Adrenal gland (tissue), 12 donors: ENCODE measurements around the gene MYMK. TPM values are rescaled to one million over a fixed set of nuclear protein-coding genes. Genes with fewer than 3 reads are reported as not detected.

Experiments used
- DNase-seq, 7 donors: peaks; one replicate each; pipeline ENCODE4 v3.0.0-alpha.2; 2019 to 2020
- H3K27ac ChIP-seq, 5 donors: fragments of 200-600 bp; sonication (generic) in 4 of 5; 1 replicate in 3 of 5; 2 replicates in 2 of 5; pipeline versions ENCODE4 v1.5.1 to v1.8.0; 2016 to 2020; ENCODE audit warnings: mild to moderate bottlenecking in 1 of 5
- H3K27me3 ChIP-seq: fragments of 200-600 bp; 2 replicates; pipeline ENCODE4 v1.8.0; 2021
- H3K36me3 ChIP-seq, 2 donors: fragments of 200-600 bp; replicated peaks in 1 of 2; 1 replicate in 1 of 2; 2 replicates in 1 of 2; pipeline versions ENCODE4 v1.5.1 to v1.8.0; 2018 to 2022
- H3K4me1 ChIP-seq, 2 donors: fragments of 200-600 bp; replicated peaks in 1 of 2; 1 replicate in 1 of 2; 2 replicates in 1 of 2; pipeline versions ENCODE4 v1.5.1 to v1.8.0; 2018 to 2021
- H3K4me3 ChIP-seq, 4 donors: fragments of 200-600 bp; sonication (generic) in 3 of 4; one replicate each; pipeline ENCODE4 v1.5.1; 2016 to 2018
- H3K9me3 ChIP-seq, 3 donors: fragments of 200-600 bp; sonication (generic) in 1 of 3; replicated peaks in 1 of 3; 1 replicate in 2 of 3; 2 replicates in 1 of 3; pipeline versions ENCODE4 v1.5.1 to v1.8.0; 2016 to 2021
- POLR2A ChIP-seq, 2 donors: fragments of 450-650 bp; IDR thresholded peaks; one replicate each; pipeline ENCODE4 v1.6.1; 2017; ENCODE audit warnings: antibody characterized with exemption in 2 of 2, mild to moderate bottlenecking in 2 of 2, moderate library complexity in 1 of 2
- WGBS, 4 donors: extraction: QIAGEN DNeasy Blood & Tissue Kit in 2 of 4; methylation state at CpG; one replicate each; pipeline versions ENCODE4 v1.1.5 to v1.1.7; 2013 to 2017; 5-methylcytosine and 5-hydroxymethylcytosine counted together
- intact Hi-C, 2 donors: fragments of 100-400 bp; cut with DNase I; formaldehyde crosslinking; loops; one replicate each; pipeline versions ENCODE4 v1.14.1 to v1.15.0; 2022 to 2023
- polyA plus RNA-seq, 3 donors: library from polyadenylated mRNA; stranded (reverse); fragments of 200-250 nt in 2 of 3; fragments of 350-450 nt in 1 of 3; fragmentation: Illumina TruSeq in 1 of 3; extraction: RNeasy Lipid Tissue Mini Kit (QIAGEN cat#74804) in 1 of 3; gene quantifications; one replicate each; pipeline ENCODE4 v1.2.3, GENCODE V29; 2013 to 2014
- total RNA-seq, 9 donors: library from RNA; depleted of rRNA in 4 of 9; stranded (reverse); fragments of >200 nt in 4 of 9; fragments of 120-200 nt in 1 of 9; fragmentation: NEBNext Ultra II Directional in 1 of 9; extraction: Animal tissue kit (Norgen Biotek cat#: 25700) in 1 of 9; gene quantifications; one replicate each; pipeline versions ENCODE4 v1.1.0 to v1.2.4, GENCODE V29; 2013 to 2023
- TF ChIP-seq, protein P1 (sequence below), 6 experiments: fragments of 450-650 bp in 4 of 6; fragments of 200-600 bp in 2 of 6; sonication (generic) in 1 of 6; IDR thresholded peaks; 1 replicate in 5 of 6; 2 replicates in 1 of 6; pipeline versions ENCODE4 v1.5.1 to v1.8.0; 2016 to 2021; ENCODE audit warnings: antibody characterized with exemption in 6 of 6, mild to moderate bottlenecking in 2 of 6, moderate library complexity in 1 of 6
- donor health status: healthy with polysubstance abuse.
- donor health status: Bipolar disorder and iron deficiency.
- donor health status: DM: yes; HTN: yes; CAD: no.
- donor health status: DM: no; HTN: no; CAD: no.
- donor health status: DM: no; HTN: no; CAD: no.
- donor health status: DM: yes; HTN: yes; CAD: no.

Gene MYMK
- total and polyA plus RNA-seq, 12 donors = not detected

DNA sequence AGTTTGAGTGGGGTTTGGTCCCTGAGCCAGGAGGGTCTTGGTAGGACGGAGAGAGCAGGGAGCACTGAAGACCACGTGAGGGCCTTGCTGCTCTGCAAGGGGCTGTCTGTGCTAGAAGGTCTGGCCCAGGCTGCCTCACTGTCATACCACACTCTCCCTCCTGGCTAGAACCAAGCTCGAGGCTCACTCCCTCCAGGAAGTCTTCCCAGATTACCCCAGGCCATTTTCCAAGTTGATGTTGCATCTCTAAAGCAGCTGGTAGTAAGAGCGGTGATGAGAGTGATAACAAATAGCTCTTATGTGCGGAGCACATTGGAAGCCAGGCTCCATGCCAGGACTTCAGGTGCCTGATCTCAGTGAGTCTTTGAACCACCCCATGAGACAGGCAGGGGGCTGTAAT lies 6.6 kb downstream of the MYMK start:
- WGBS, 4 donors = 83 to 94% (median 90%) methylated on average over 4 to 5 of the region's 5 CpGs
- intact Hi-C loops = no loop called here
- H3K4me3 ChIP-seq = no peak overlapping the region

DNA sequence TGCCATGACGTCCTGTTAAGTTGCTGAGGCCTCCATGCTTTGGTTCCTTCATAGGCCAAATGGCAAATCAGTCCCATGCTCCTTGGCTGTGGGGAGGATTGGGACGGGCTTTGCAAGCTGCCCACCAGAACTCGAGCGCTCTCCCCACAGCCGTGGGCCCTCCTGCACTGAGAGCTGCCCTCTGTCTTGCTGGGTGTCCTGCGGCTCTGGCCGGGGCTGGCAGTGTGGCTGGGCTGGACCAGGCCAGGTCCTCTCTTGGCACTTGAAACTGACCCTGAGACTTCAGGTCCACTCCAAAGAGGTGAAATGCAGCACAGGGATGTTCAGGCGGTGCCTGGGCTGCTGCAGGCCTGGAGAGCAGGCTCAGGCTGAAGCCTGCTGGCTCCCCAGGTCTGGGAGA lies 7.0 kb downstream of the MYMK start:
- Histone ChIP-seq H3K9me3 (no peaks in the 10 kb centered on the region), H3K36me3 (no peaks in the 10 kb centered on the region), H3K4me3 (no peak overlapping the region), H3K4me1 (peaks cover 0 to 5% of the 10 kb centered on the region in 2 donors), H3K27me3 (no peaks in the 10 kb centered on the region), H3K27ac (no peak overlapping the region)
- DNase-seq = no peak
- TF ChIP-seq, protein P1, sequence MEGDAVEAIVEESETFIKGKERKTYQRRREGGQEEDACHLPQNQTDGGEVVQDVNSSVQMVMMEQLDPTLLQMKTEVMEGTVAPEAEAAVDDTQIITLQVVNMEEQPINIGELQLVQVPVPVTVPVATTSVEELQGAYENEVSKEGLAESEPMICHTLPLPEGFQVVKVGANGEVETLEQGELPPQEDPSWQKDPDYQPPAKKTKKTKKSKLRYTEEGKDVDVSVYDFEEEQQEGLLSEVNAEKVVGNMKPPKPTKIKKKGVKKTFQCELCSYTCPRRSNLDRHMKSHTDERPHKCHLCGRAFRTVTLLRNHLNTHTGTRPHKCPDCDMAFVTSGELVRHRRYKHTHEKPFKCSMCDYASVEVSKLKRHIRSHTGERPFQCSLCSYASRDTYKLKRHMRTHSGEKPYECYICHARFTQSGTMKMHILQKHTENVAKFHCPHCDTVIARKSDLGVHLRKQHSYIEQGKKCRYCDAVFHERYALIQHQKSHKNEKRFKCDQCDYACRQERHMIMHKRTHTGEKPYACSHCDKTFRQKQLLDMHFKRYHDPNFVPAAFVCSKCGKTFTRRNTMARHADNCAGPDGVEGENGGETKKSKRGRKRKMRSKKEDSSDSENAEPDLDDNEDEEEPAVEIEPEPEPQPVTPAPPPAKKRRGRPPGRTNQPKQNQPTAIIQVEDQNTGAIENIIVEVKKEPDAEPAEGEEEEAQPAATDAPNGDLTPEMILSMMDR (IDR thresholded peaks at IDR 0.05) = no peak
- TF ChIP-seq POLR2A (IDR thresholded peaks at IDR 0.05) = no peak
- 67 to 90% (median 81%) methylated on average over 1 to 8 of the region's 8 CpGs for WGBS, 4 donors
- intact Hi-C loops = no loop called here

More for the DNA sequence above, 6.6 kb downstream of the MYMK start:
- TF ChIP-seq POLR2A (IDR thresholded peaks at IDR 0.05) = no peak
- Histone ChIP-seq H3K27ac (no peak overlapping the region), H3K4me1 (peaks cover 0 to 5% of the 10 kb centered on the region in 2 donors), H3K36me3 (no peaks in the 10 kb centered on the region), H3K27me3 (no peaks in the 10 kb centered on the region), H3K9me3 (no peaks in the 10 kb centered on the region)
- DNase-seq = no peak

DNA sequence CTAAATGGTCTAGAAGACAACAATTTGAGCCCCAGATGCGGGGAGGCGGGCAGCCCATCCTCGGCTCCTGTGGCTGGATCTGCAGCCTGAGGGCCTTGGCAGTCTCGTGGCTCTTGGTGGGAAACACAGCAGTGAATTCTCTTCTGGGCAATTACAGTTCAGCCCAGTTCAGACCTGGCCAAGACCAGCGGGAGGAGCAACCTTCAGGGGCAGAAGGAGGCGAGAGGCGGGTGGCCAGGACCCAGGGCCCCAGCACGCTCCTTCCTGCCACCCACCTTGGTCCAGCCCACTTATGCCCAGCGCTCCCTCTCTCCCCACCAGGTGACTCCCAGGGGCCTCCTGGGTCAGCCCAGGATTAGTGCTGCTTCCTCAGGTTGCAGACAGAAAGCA lies 7.8 kb downstream of the MYMK start:
- no peak overlapping the region for H3K4me3 ChIP-seq
- TF ChIP-seq POLR2A (IDR thresholded peaks at IDR 0.05) = no peak
- TF ChIP-seq, protein P1 (IDR thresholded peaks at IDR 0.05) = no peak
- intact Hi-C loops = no loop called here
- WGBS, 4 donors = 83 to 96% (median 95%) methylated on average over 9 of the region's 9 CpGs
- no peak for DNase-seq
- H3K27me3 ChIP-seq = no peaks in the 10 kb centered on the region
- no peak overlapping the region for H3K27ac ChIP-seq
- H3K9me3 ChIP-seq = no peaks in the 10 kb centered on the region
- H3K4me1 ChIP-seq = peaks cover 0 to 5% of the 10 kb centered on the region in 2 donors
- no peaks in the 10 kb centered on the region for H3K36me3 ChIP-seq

DNA sequence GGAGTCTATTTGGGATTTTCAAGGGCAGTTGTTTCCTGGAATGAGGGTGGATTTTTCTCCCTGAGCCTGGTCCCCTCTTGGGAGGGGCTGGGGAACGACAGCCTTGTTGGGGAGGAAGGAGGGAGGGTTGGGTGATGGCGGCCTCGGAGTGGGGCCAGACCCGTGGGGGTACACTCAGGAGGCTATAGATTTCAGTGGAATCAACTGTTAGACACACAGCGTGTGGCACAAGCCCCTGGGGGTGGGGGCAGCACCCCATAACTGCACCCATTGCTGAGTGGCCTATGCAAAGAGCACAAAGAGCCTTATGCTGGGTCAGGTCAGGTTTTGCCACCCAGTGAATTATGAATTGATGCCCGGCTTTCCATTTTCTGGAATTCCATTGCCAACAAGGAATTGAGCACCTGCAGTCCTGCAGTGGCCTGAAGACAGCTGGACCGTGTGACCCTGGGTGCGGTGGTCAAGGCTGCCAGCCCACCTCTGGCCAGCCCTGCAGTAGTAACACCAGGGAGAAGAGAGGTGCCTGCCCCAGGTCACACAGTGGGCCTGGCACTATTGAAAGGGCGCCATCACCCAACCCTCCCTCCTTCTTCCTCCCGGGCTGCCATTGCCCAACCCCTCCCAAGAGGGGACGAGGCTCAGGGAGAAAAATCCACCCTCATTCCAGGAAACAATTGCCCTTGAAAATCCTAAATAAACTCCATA lies 8.4 kb downstream of the MYMK start:
- TF ChIP-seq, protein P1 (IDR thresholded peaks at IDR 0.05) = no peak
- H3K27ac ChIP-seq = no peak overlapping the region
- 76 to 84% (median 82%) methylated on average over 9 to 11 of the region's 11 CpGs for WGBS, 4 donors
- intact Hi-C loops = no loop called here
- no peaks in the 10 kb centered on the region for H3K9me3 ChIP-seq
- no peaks in the 10 kb centered on the region for H3K27me3 ChIP-seq
- no peak overlapping the region for H3K4me3 ChIP-seq
- no peak for DNase-seq
- H3K4me1 ChIP-seq = peaks cover 0 to 5% of the 10 kb centered on the region in 2 donors
- no peaks in the 10 kb centered on the region for H3K36me3 ChIP-seq
